Measurements from ENCODE around the gene MSANTD1.

The MSANTD1 gene

GRCh38 chr4:3303565-3303824 is 54.5 kb downstream of the MSANTD1 start:
- no peak overlapping the region for H2BK5ac ChIP-seq (ENCODE audit: low read length)
- H3K4me1 ChIP-seq (ENCODE audit: control insufficient read depth, low read depth, low read length), result no peaks in the 10 kb centered on the region
- no peak overlapping the region for H3K4me3 ChIP-seq (ENCODE audit: low read length)
- no peak overlapping the region for H2AK5ac ChIP-seq (ENCODE audit: low read length)
- no peak overlapping the region for H3K18ac ChIP-seq (ENCODE audit: low read length)
- no peak overlapping the region for H3K23ac ChIP-seq (ENCODE audit: low read length)
- no peak overlapping the region for H3K4me2 ChIP-seq (ENCODE audit: low read length)
- no peak overlapping the region for H3K27ac ChIP-seq (ENCODE audit: low read depth, low read length)
- no peak overlapping the region for H3K4ac ChIP-seq (ENCODE audit: low read depth, low read length)
- DNase-seq, result no peak
- no peak overlapping the region for H4K8ac ChIP-seq (ENCODE audit: low read depth, low read length)
- no peak overlapping the region for H3K56ac ChIP-seq (ENCODE audit: low read length)
- H3K36me3 ChIP-seq (ENCODE audit: control insufficient read depth, insufficient read depth, low read length), result no peaks in the 10 kb centered on the region
- H4K5ac ChIP-seq (ENCODE audit: low read length), result no peak overlapping the region
- no peak overlapping the region for H3K9ac ChIP-seq (ENCODE audit: low read length)
- no CpG with 5 or more reads among the region's 2 CpGs for WGBS (ENCODE audit: extremely low coverage, insufficient coverage, low lambda C conversion rate)
- H3K79me1 ChIP-seq (ENCODE audit: low read length), result peaks cover 25% of the 10 kb centered on the region
- no peak overlapping the region for H2BK15ac ChIP-seq (replicated peaks; ENCODE audit: low read depth)
- peaks cover 3% of the 10 kb centered on the region for H3K79me2 ChIP-seq (ENCODE audit: control insufficient read depth, insufficient read depth, low read length)
- H3K27me3 ChIP-seq (ENCODE audit: insufficient read depth, low read length, poor library complexity), result no peaks in the 10 kb centered on the region
- no peak overlapping the region for H2BK120ac ChIP-seq (ENCODE audit: low read depth, low read length)

DNA sequence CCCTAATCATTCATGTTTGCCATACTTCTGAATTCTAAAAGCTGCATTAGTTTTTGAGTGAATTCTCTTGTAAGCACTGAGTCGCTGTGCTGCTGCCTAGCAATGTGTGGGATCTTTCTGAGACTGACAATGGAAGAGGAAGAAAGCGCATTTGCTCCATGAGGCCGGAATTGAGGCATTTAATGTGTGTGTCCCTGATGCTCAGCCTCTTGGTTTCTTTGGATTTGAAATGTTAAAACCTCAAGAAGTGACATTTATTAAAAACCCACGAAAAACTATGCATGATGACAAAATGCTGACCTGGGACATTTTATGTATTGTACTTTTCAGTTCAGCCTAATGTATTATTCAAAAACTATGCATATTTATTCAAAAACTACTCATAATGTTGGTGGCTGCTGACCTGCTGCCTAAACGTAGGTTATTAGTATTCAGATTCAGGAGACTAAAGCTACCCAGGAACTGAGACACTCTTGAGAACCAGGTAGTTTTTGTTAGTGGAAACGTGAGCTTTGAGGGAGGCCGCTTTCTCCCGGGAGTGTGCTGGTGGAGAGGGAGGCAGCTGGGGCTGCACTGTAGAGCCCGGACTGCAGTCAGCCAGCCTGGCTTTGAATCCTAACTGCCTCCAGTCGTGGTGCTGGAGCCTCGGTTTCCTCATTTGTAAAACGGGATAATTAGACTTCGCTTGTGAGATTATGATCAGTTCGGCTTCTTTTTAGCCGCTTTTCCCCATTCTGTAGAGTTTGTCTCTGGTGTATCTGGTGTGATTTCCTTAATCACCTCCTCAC is 55.2 kb downstream of the MSANTD1 start:
- H3K27ac ChIP-seq (ENCODE audit: low read depth, low read length), result no peak overlapping the region
- no peak overlapping the region for H2BK5ac ChIP-seq (ENCODE audit: low read length)

GRCh38 chr4:3304831-3305609 is 56.1 kb downstream of the MSANTD1 start:
- Histone ChIP-seq H2BK5ac (ENCODE audit: low read length) (no peak overlapping the region), H2BK120ac (ENCODE audit: low read depth, low read length) (no peak overlapping the region), H2BK15ac (replicated peaks; ENCODE audit: low read depth) (no peak overlapping the region), H3K4ac (ENCODE audit: low read depth, low read length) (no peak overlapping the region), H3K4me2 (ENCODE audit: low read length) (no peak overlapping the region), H3K27ac (ENCODE audit: low read depth, low read length) (no peak overlapping the region), H4K5ac (ENCODE audit: low read length) (no peak overlapping the region), H2AK5ac (ENCODE audit: low read length) (no peak overlapping the region), H3K4me3 (ENCODE audit: low read length) (no peak overlapping the region), H3K23ac (ENCODE audit: low read length) (no peak overlapping the region), H3K4me1 (ENCODE audit: control insufficient read depth, low read depth, low read length) (no peaks in the 10 kb centered on the region), H3K56ac (ENCODE audit: low read length) (no peak overlapping the region), H3K18ac (ENCODE audit: low read length) (no peak overlapping the region), H3K79me2 (ENCODE audit: control insufficient read depth, insufficient read depth, low read length) (no peaks in the 10 kb centered on the region), H3K27me3 (ENCODE audit: insufficient read depth, low read length, poor library complexity) (no peaks in the 10 kb centered on the region), H3K36me3 (ENCODE audit: control insufficient read depth, insufficient read depth, low read length) (no peaks in the 10 kb centered on the region), H3K79me1 (ENCODE audit: low read length) (peaks cover 16% of the 10 kb centered on the region), H4K8ac (ENCODE audit: low read depth, low read length) (no peak overlapping the region), H3K9ac (ENCODE audit: low read length) (no peak overlapping the region)
- no peak for DNase-seq
- WGBS (ENCODE audit: extremely low coverage, insufficient coverage, low lambda C conversion rate), result no CpG with 5 or more reads among the region's 25 CpGs

More for the DNA sequence above, 55.2 kb downstream of the MSANTD1 start:
- Histone ChIP-seq H4K8ac (ENCODE audit: low read depth, low read length) (no peak overlapping the region), H3K79me1 (ENCODE audit: low read length) (peaks cover 23% of the 10 kb centered on the region), H2AK5ac (ENCODE audit: low read length) (no peak overlapping the region), H3K79me2 (ENCODE audit: control insufficient read depth, insufficient read depth, low read length) (peaks cover 3% of the 10 kb centered on the region), H3K36me3 (ENCODE audit: control insufficient read depth, insufficient read depth, low read length) (no peaks in the 10 kb centered on the region), H3K27me3 (ENCODE audit: insufficient read depth, low read length, poor library complexity) (no peaks in the 10 kb centered on the region), H4K5ac (ENCODE audit: low read length) (no peak overlapping the region), H3K4me2 (ENCODE audit: low read length) (no peak overlapping the region), H3K4me3 (ENCODE audit: low read length) (no peak overlapping the region), H2BK15ac (replicated peaks; ENCODE audit: low read depth) (no peak overlapping the region), H3K56ac (ENCODE audit: low read length) (no peak overlapping the region), H3K9ac (ENCODE audit: low read length) (no peak overlapping the region), H3K4me1 (ENCODE audit: control insufficient read depth, low read depth, low read length) (no peaks in the 10 kb centered on the region), H3K23ac (ENCODE audit: low read length) (no peak overlapping the region), H2BK120ac (ENCODE audit: low read depth, low read length) (no peak overlapping the region), H3K18ac (ENCODE audit: low read length) (no peak overlapping the region), H3K4ac (ENCODE audit: low read depth, low read length) (no peak overlapping the region)
- WGBS (ENCODE audit: extremely low coverage, insufficient coverage, low lambda C conversion rate), result no CpG with 5 or more reads among the region's 15 CpGs
- DNase-seq, result no peak

- no peak overlapping the region for H3K9ac ChIP-seq (ENCODE audit: low read length)
- no peak overlapping the region for H2BK5ac ChIP-seq (ENCODE audit: low read length)
- WGBS (ENCODE audit: extremely low coverage, insufficient coverage, low lambda C conversion rate), result no CpG with 5 or more reads among the region's 9 CpGs
- H3K23ac ChIP-seq (ENCODE audit: low read length), result no peak overlapping the region
- peak; percentile 11 for DNase-seq
- no peak overlapping the region for H3K4me3 ChIP-seq (ENCODE audit: low read length)
- no peaks in the 10 kb centered on the region for H3K36me3 ChIP-seq (ENCODE audit: control insufficient read depth, insufficient read depth, low read length)
- H3K56ac ChIP-seq (ENCODE audit: low read length), result no peak overlapping the region
- H2BK15ac ChIP-seq (replicated peaks; ENCODE audit: low read depth), result no peak overlapping the region
- no peak overlapping the region for H3K18ac ChIP-seq (ENCODE audit: low read length)
- H3K79me1 ChIP-seq (ENCODE audit: low read length), result peaks cover 15% of the 10 kb centered on the region
- no peaks in the 10 kb centered on the region for H3K4me1 ChIP-seq (ENCODE audit: control insufficient read depth, low read depth, low read length)
- H2BK120ac ChIP-seq (ENCODE audit: low read depth, low read length), result no peak overlapping the region
- H2AK5ac ChIP-seq (ENCODE audit: low read length), result no peak overlapping the region
- H3K27me3 ChIP-seq (ENCODE audit: insufficient read depth, low read length, poor library complexity), result no peaks in the 10 kb centered on the region
- no peak overlapping the region for H3K4me2 ChIP-seq (ENCODE audit: low read length)
- no peak overlapping the region for H4K8ac ChIP-seq (ENCODE audit: low read depth, low read length)
- no peak overlapping the region for H4K5ac ChIP-seq (ENCODE audit: low read length)
- H3K27ac ChIP-seq (ENCODE audit: low read depth, low read length), result no peak overlapping the region
- H3K79me2 ChIP-seq (ENCODE audit: control insufficient read depth, insufficient read depth, low read length), result no peaks in the 10 kb centered on the region
- H3K4ac ChIP-seq (ENCODE audit: low read depth, low read length), result no peak overlapping the region
Measured at GRCh38 chr4:3305610-3306371, 56.8 kb downstream of the MSANTD1 start.

Data from mesendoderm (in vitro differentiated cells).